Activated CD8-positive, alpha-beta T cell treated with anti-CD3 and anti-CD28 coated beads for 36 hours (primary cell): Measurements from ENCODE around the gene NUDCD3. TPM values are rescaled to one million over a fixed set of nuclear protein-coding genes. Genes with fewer than 3 reads are reported as not detected.

Source experiments
- ATAC-seq: fragments of 200-7000 bp; cut with Tn5 transposase; one replicate; pipeline ENCODE4 v1.10.0; 2021; ENCODE audit warnings: mild to moderate bottlenecking, moderate library complexity
- CTCF ChIA-PET: fragments of 350-600 bp; sonication (Branson Sonifier 250); formaldehyde crosslinking; loops from one replicate; lab custom pipeline; 2021; ENCODE audit warnings: antibody characterized with exemption; lab: Charles Lee
- POLR2A ChIA-PET: fragments of 350-600 bp; sonication (Branson Sonifier 250); formaldehyde crosslinking; loops from one replicate; lab custom pipeline; 2021; ENCODE audit warnings: antibody characterized with exemption; lab: Charles Lee
- DNase-seq: peaks from one replicate; pipeline ENCODE4 v3.0.0-alpha.2; 2020
- H3K27ac Mint-ChIP-seq: one replicate; pipeline ENCODE4 v1.8.0; 2021; ENCODE audit warnings: mild to moderate bottlenecking, mixed read lengths
- H3K27me3 Mint-ChIP-seq: one replicate; pipeline ENCODE4 v1.8.0; 2021; ENCODE audit warnings: mixed read lengths
- H3K36me3 Mint-ChIP-seq: one replicate; pipeline ENCODE4 v1.8.0; 2021; ENCODE audit warnings: low read depth, mixed read lengths
- H3K4me1 Mint-ChIP-seq: one replicate; pipeline ENCODE4 v1.8.0; 2021; ENCODE audit warnings: low read depth, mixed read lengths
- H3K4me3 Mint-ChIP-seq: one replicate; pipeline ENCODE4 v1.8.0; 2021; ENCODE audit warnings: mild to moderate bottlenecking, moderate library complexity, mixed read lengths
- H3K9me3 Mint-ChIP-seq: one replicate; pipeline ENCODE4 v1.8.0; 2021; ENCODE audit warnings: mixed read lengths
- CTCF ChIP-seq: fragments of 200-600 bp; IDR thresholded peaks from one replicate; pipeline ENCODE4 v1.8.0; 2022; ENCODE audit warnings: antibody characterized with exemption, mild to moderate bottlenecking
- intact Hi-C: fragments of 100-400 bp; cut with micrococcal nuclease; formaldehyde crosslinking; loops from one replicate; pipeline ENCODE4 v1.10.0; 2022
- total RNA-seq, 2 experiments: library from RNA; stranded (reverse); gene quantifications; one replicate each; pipeline ENCODE4 v1.2.3, GENCODE V29; 2021

NUDCD3 gene
- total RNA-seq, 2 experiments from 2014 or later = 102 to 107 TPM

GRCh38 chr7:44460325-44460724 is 30.1 kb downstream of the NUDCD3 start:
- POLR2A ChIA-PET = interaction anchor here (0.8 to 2.9 kb wide), 3 partner anchors 10 to 30 kb away, joined by 3 to 24 read pairs (median 4); partner anchors contain the start of gene NUDCD3

DNA sequence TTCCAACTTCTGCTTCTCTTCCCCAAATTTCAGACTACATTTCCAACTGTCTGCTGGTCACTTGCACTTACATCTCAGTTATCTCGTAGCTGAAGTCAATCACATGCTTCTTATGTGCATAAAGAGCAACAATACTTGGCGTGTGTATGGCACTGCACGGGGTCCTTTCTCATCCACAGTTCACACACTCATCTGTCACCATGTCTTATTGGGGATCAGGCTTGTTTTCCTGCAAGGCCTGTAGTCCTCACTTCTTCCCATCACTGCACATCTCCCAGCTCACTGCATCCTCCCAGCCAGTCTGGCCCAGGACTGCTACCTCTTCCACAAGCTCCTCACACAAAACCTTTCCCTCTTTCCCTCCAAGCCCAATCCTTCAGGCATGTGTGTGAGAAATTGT is 35.3 kb downstream of the NUDCD3 start:
- ChIA-PET CTCF (no interaction called here), POLR2A (interaction anchor here (1.7 to 2.9 kb wide), 2 partner anchors 10 to 35 kb away, joined by 5 to 10 read pairs; partner anchors contain the start of gene NUDCD3)
- TF ChIP-seq CTCF = no peak
- Mint-ChIP-seq H3K27ac (peak overlapping the region; percentile 9), H3K4me1 (peaks cover 58% of the 10 kb centered on the region), H3K9me3 (no peaks in the 10 kb centered on the region), H3K27me3 (no peaks in the 10 kb centered on the region), H3K4me3 (no peak overlapping the region), H3K36me3 (peaks cover 50% of the 10 kb centered on the region)
- ATAC-seq (no peak), DNase-seq (no peak)
- intact Hi-C loops = no loop called here

More at GRCh38 chr7:44460325-44460724, 30.1 kb downstream of the NUDCD3 start:
- intact Hi-C loops = loop anchor here (5.0 kb wide), 1 partner anchor 33 kb away; no protein-coding TSS in a partner anchor
- peak; percentile 83 for ATAC-seq
- H3K9me3 Mint-ChIP-seq = no peaks in the 10 kb centered on the region
- H3K36me3 Mint-ChIP-seq = peaks cover 57% of the 10 kb centered on the region
- DNase-seq = peak; percentile 85
- H3K4me3 Mint-ChIP-seq = peak overlapping the region; percentile 67
- peak overlapping the region; percentile 98 for H3K27ac Mint-ChIP-seq
- TF ChIP-seq CTCF = no peak
- no peaks in the 10 kb centered on the region for H3K27me3 Mint-ChIP-seq
- H3K4me1 Mint-ChIP-seq = peaks cover 68% of the 10 kb centered on the region
- CTCF ChIA-PET = interaction anchor here (1.0 to 1.1 kb wide), 2 partner anchors 105 to 130 kb away, joined by 3 read pairs; no protein-coding TSS in a partner anchor

DNA sequence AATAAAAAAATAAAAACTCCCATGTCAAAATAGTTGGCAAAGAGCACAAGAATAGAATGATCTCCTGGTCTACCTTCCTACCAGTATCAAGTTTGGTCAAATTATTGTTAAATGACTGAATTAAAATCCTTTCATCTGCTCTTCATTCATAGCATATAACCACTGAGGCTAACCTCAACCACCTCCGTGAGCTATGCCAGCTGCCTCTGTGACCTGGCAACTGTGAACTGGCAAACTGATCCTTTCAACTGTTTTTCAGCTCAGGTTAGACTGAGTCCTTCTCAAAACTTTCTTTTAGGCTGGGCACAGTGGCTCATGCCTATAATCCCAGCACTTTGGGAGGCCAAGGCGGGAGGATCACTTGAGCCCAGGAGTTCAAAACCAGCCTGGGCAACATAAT is 36.1 kb downstream of the NUDCD3 start:
- H3K4me3 Mint-ChIP-seq = no peak overlapping the region

GRCh38 chr7:44451123-44451522 is 39.3 kb downstream of the NUDCD3 start:
- Mint-ChIP-seq H3K36me3 (peaks cover 53% of the 10 kb centered on the region), H3K27me3 (no peaks in the 10 kb centered on the region), H3K9me3 (no peaks in the 10 kb centered on the region), H3K4me1 (peaks cover 54% of the 10 kb centered on the region), H3K4me3 (no peak overlapping the region), H3K27ac (no peak overlapping the region)
- CTCF ChIA-PET = no interaction called here
- ATAC-seq (no peak), DNase-seq (no peak)
- TF ChIP-seq CTCF = no peak
- intact Hi-C loops = no loop called here
- POLR2A ChIA-PET = no interaction called here

More for the DNA sequence above, 36.1 kb downstream of the NUDCD3 start:
- ATAC-seq (peak; percentile 77), DNase-seq (peak; percentile 69)
- CTCF ChIA-PET = no interaction called here
- intact Hi-C loops = no loop called here
- Mint-ChIP-seq H3K27me3 (no peaks in the 10 kb centered on the region), H3K27ac (no peak overlapping the region), H3K36me3 (peaks cover 46% of the 10 kb centered on the region), H3K4me1 (peaks cover 54% of the 10 kb centered on the region), H3K9me3 (no peaks in the 10 kb centered on the region)
- TF ChIP-seq CTCF = no peak
- POLR2A ChIA-PET = interaction anchor here (0.9 to 2.9 kb wide), 4 partner anchors 10 to 130 kb away, joined by 3 to 10 read pairs (median 4); partner anchors contain the start of gene NUDCD3

DNA sequence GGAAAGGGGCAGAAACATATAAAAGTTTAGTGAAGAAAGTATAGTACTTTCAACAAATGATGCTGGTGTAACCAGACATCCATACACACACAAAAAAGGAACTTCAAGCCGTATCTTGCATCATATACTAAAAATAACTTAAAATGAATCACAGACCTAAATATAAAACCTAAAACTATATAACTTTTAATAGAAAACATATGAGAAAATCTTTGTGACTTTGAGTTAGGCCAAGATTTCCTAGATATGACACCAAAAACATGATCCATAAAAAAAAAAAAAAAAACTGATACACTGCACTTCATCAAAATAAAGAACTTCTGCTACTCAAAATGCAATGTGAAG is 40.9 kb downstream of the NUDCD3 start:
- Mint-ChIP-seq H3K4me1 (peaks cover 54% of the 10 kb centered on the region), H3K27ac (no peak overlapping the region), H3K4me3 (no peak overlapping the region), H3K9me3 (no peaks in the 10 kb centered on the region), H3K27me3 (no peaks in the 10 kb centered on the region), H3K36me3 (peaks cover 59% of the 10 kb centered on the region)
- DNase-seq (no peak), ATAC-seq (no peak)
- TF ChIP-seq CTCF = no peak
- POLR2A ChIA-PET = no interaction called here
- intact Hi-C loops = no loop called here
- CTCF ChIA-PET = interaction anchor here (1.0 to 1.1 kb wide), 2 partner anchors 13 to 17 kb away, joined by 3 read pairs; no protein-coding TSS in a partner anchor
